PC-9 (cell line): ENCODE measurements around the gene PREPL.

Experiments
- EZH2 ChIP-seq: fragments of 200-600 bp; sonication (generic); IDR thresholded peaks from 2 replicates; pipeline ENCODE4 v1.8.0; 2017; ENCODE audit warnings: antibody characterized with exemption, low read depth
- TF ChIP-seq, protein P1 (sequence below): fragments of 200-600 bp; sonication (generic); conservative IDR thresholded peaks from 2 replicates; pipeline ENCODE4 v1.6.1; 2017; ENCODE audit warnings: mixed run types, antibody characterized with exemption, mild to moderate bottlenecking, moderate library complexity

DNA sequence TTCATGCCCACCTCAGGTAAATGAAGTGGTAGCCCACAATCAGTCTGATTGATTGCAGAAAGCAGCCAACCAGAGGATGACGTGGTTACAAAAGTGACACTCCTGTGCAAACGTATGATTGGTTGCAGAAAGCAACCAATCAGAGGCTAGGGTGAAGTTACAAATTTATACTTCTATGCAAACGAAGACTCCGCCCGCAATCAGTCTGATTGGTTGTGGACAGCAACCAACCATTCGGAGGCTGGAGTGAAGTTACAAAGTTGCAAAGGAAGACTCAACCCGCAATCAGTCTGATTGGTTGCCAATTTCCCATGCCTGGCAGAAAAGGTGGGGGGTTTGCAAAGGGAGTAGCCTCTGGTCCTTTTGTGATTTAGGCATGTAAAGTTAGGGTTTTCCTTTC lies 90.0 kb downstream of the PREPL start:
- TF ChIP-seq, protein P1, sequence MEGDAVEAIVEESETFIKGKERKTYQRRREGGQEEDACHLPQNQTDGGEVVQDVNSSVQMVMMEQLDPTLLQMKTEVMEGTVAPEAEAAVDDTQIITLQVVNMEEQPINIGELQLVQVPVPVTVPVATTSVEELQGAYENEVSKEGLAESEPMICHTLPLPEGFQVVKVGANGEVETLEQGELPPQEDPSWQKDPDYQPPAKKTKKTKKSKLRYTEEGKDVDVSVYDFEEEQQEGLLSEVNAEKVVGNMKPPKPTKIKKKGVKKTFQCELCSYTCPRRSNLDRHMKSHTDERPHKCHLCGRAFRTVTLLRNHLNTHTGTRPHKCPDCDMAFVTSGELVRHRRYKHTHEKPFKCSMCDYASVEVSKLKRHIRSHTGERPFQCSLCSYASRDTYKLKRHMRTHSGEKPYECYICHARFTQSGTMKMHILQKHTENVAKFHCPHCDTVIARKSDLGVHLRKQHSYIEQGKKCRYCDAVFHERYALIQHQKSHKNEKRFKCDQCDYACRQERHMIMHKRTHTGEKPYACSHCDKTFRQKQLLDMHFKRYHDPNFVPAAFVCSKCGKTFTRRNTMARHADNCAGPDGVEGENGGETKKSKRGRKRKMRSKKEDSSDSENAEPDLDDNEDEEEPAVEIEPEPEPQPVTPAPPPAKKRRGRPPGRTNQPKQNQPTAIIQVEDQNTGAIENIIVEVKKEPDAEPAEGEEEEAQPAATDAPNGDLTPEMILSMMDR = no peak
- TF ChIP-seq EZH2 = no peak
